ENCODE measurements around the gene INPP5A.

GRCh38 chr10:132538031-132538789 lies 623 bp downstream of the INPP5A start:
- no peak for TF ChIP-seq POLR2AphosphoS5 (IDR thresholded peaks at IDR 0.05; ENCODE audit: low read depth)
- TF ChIP-seq, protein P1, sequence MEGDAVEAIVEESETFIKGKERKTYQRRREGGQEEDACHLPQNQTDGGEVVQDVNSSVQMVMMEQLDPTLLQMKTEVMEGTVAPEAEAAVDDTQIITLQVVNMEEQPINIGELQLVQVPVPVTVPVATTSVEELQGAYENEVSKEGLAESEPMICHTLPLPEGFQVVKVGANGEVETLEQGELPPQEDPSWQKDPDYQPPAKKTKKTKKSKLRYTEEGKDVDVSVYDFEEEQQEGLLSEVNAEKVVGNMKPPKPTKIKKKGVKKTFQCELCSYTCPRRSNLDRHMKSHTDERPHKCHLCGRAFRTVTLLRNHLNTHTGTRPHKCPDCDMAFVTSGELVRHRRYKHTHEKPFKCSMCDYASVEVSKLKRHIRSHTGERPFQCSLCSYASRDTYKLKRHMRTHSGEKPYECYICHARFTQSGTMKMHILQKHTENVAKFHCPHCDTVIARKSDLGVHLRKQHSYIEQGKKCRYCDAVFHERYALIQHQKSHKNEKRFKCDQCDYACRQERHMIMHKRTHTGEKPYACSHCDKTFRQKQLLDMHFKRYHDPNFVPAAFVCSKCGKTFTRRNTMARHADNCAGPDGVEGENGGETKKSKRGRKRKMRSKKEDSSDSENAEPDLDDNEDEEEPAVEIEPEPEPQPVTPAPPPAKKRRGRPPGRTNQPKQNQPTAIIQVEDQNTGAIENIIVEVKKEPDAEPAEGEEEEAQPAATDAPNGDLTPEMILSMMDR (IDR thresholded peaks at IDR 0.05; ENCODE audit: insufficient read depth, low read length), result no peak
